Endothelial cell of umbilical vein (primary cell): Measurements from ENCODE around the gene HSH2D. TPM values are rescaled to one million over a fixed set of nuclear protein-coding genes. Genes with fewer than 3 reads are reported as not detected.

Experiments
- BruUV-seq: library from RNA; stranded (reverse); fragments of 400-500 nt; replicated peaks from 2 replicates; lab custom pipeline; 2021; lab: Mats Ljungman, UMichigan
- CTCF ChIA-PET: fragments of 300-600, 350-600 bp; sonication (Branson Sonifier 250); formaldehyde crosslinking; loops from one replicate; lab custom pipeline; 2021; ENCODE audit warnings: antibody characterized with exemption, inconsistent platforms; lab: Charles Lee
- POLR2A ChIA-PET: fragments of 300-600, 350-600 bp; sonication (Branson Sonifier 250); formaldehyde crosslinking; loops from one replicate; lab custom pipeline; 2021; ENCODE audit warnings: antibody characterized with exemption, inconsistent platforms; lab: Charles Lee
- DNase-seq: peaks from one replicate; pipeline ENCODE4 v3.0.0-alpha.2; 2011; ENCODE audit warnings: low read depth, low spot score
- FAIRE-seq: peaks from 2 replicates; lab custom pipeline; 2011; peaks lifted over from hg19 to GRCh38; lab: Jason Lieb, UNC
- H2AFZ ChIP-seq: 2 replicates; pipeline ENCODE4 v1.6.0; 2012; ENCODE audit warnings: low read depth, low read length, control low read depth, inconsistent platforms
- H3K27ac ChIP-seq: 2 replicates; pipeline ENCODE4 v1.5.1; 2011; ENCODE audit warnings: low read depth, mild to moderate bottlenecking, control low read depth, low read length, moderate library complexity; ENCODE audit not compliant: insufficient read depth
- H3K27me3 ChIP-seq, 2 experiments: 2 replicates each; pipeline versions ENCODE4 v1.6.0 to v1.6.1; 2011; ENCODE audit warnings: low read length in 2 of 2, mixed read lengths in 1 of 2; ENCODE audit not compliant: control insufficient read depth in 2 of 2, insufficient read depth in 2 of 2
- H3K36me3 ChIP-seq, 2 experiments: 2 replicates in 1 of 2; 3 replicates in 1 of 2; pipeline ENCODE4 v1.5.1; 2011; ENCODE audit warnings: low read length in 2 of 2, mild to moderate bottlenecking in 1 of 2, moderate library complexity in 1 of 2; ENCODE audit not compliant: control insufficient read depth in 2 of 2, insufficient read depth in 2 of 2; ENCODE audit errors: extremely low read depth in 1 of 2
- H3K4me1 ChIP-seq: 3 replicates; pipeline ENCODE4 v1.5.1; 2011; ENCODE audit warnings: mild to moderate bottlenecking, low read length; ENCODE audit not compliant: control insufficient read depth, insufficient read depth; ENCODE audit errors: extremely low read depth
- H3K4me2 ChIP-seq: 2 replicates; pipeline ENCODE4 v1.6.1; 2011; ENCODE audit warnings: low read length, control low read depth, mixed read lengths; ENCODE audit not compliant: insufficient read depth
- H3K4me3 ChIP-seq, 3 experiments: fragments of 200-600 bp in 1 of 3; sonication (generic), shearing (Covaris generic) in 1 of 3; replicated peaks in 1 of 3; 2 replicates each; pipeline ENCODE4 v1.5.1; 2011 to 2016; ENCODE audit warnings: control low read depth in 3 of 3, low read length in 3 of 3, mild to moderate bottlenecking in 2 of 3, inconsistent platforms in 1 of 3, low read depth in 1 of 3, moderate library complexity in 1 of 3; ENCODE audit not compliant: insufficient read depth in 1 of 3
- H3K79me2 ChIP-seq: 2 replicates; pipeline ENCODE4 v1.6.0; 2012; ENCODE audit warnings: low read length, inconsistent platforms; ENCODE audit not compliant: control insufficient read depth, insufficient read depth
- H3K9ac ChIP-seq: replicated peaks from 2 replicates; pipeline ENCODE3; 2011; ENCODE audit warnings: low read length, control low read depth; ENCODE audit not compliant: insufficient read depth; ENCODE audit errors: extremely low read depth
- H3K9me1 ChIP-seq: replicated peaks from 3 replicates; pipeline ENCODE4 v1.6.0; 2011; ENCODE audit warnings: mild to moderate bottlenecking, low read length; ENCODE audit not compliant: control insufficient read depth, insufficient read depth; ENCODE audit errors: extremely low read depth
- H3K9me3 ChIP-seq: replicated peaks from 2 replicates; pipeline ENCODE4 v1.5.1; 2012; ENCODE audit warnings: low read length, inconsistent platforms; ENCODE audit not compliant: control insufficient read depth, insufficient read depth
- H4K20me1 ChIP-seq: replicated peaks from 2 replicates; pipeline ENCODE3; 2011; ENCODE audit warnings: mild to moderate bottlenecking, low read length; ENCODE audit not compliant: control insufficient read depth, insufficient read depth; ENCODE audit errors: extremely low read depth
- CTCF ChIP-seq, 2 donors: IDR thresholded peaks; 1 replicate in 1 of 2; 2 replicates in 1 of 2; pipeline ENCODE4 v1.5.1; 2011; ENCODE audit warnings: low read length in 2 of 2, mild to moderate bottlenecking in 2 of 2, moderate library complexity in 2 of 2, control low read depth in 1 of 2, inconsistent platforms in 1 of 2, low read depth in 1 of 2; ENCODE audit not compliant: insufficient read depth in 1 of 2; ENCODE audit errors: extremely low read depth in 1 of 2
- EZH2 ChIP-seq: IDR thresholded peaks from 2 replicates; pipeline ENCODE4 v1.6.1; 2012; ENCODE audit warnings: borderline replicate concordance, low read depth, mild to moderate bottlenecking, moderate library complexity, low read length, inconsistent platforms; ENCODE audit not compliant: severe bottlenecking
- FOS ChIP-seq: IDR thresholded peaks from 2 replicates; pipeline ENCODE4 v1.6.1; 2011; ENCODE audit warnings: mild to moderate bottlenecking, low read length, moderate library complexity, borderline replicate concordance; ENCODE audit not compliant: insufficient read depth
- GATA2 ChIP-seq: IDR thresholded peaks from 2 replicates; pipeline ENCODE4 v1.7.0; 2011; ENCODE audit warnings: low read depth, mild to moderate bottlenecking, moderate library complexity, mixed read lengths, low read length; ENCODE audit not compliant: insufficient read length, insufficient read depth
- JUN ChIP-seq: IDR thresholded peaks from 2 replicates; pipeline ENCODE4 v1.6.1; 2011; ENCODE audit warnings: borderline replicate concordance, low read depth; ENCODE audit not compliant: insufficient read length, insufficient read depth
- MAX ChIP-seq: IDR thresholded peaks from 2 replicates; pipeline ENCODE4 v1.6.1; 2011; ENCODE audit not compliant: insufficient read depth, insufficient read length
- MYC ChIP-seq: IDR thresholded peaks from one replicate; pipeline ENCODE4 v1.6.1; 2011; ENCODE audit warnings: mild to moderate bottlenecking, low read depth, low read length
- POLR2A ChIP-seq: IDR thresholded peaks from 2 replicates; pipeline ENCODE4 v1.6.1; 2012; ENCODE audit warnings: low read depth, mild to moderate bottlenecking, control low read depth, low read length
- POLR2AphosphoS5 ChIP-seq: IDR thresholded peaks from 2 replicates; pipeline ENCODE4 v1.6.1; 2012; ENCODE audit warnings: low read depth, mild to moderate bottlenecking, control low read depth, low read length, moderate library complexity; ENCODE audit not compliant: insufficient read depth
- dilution Hi-C: fragments of 300-500 bp; cut with MboI; formaldehyde crosslinking; loops from one replicate; pipeline ENCODE4 v1.15.0; 2019; ENCODE audit warnings: low sequenced_read_pairs; ENCODE audit not compliant: extremely low pct_ligation_motif_present
- intact Hi-C: fragments of 100-400 bp; cut with micrococcal nuclease; formaldehyde crosslinking; loops from one replicate; pipeline ENCODE4 v1.10.0; 2022
- polyA plus RNA-seq, 4 experiments: library from polyadenylated mRNA; depleted of rRNA in 3 of 4; stranded (reverse) in 3 of 4; unstranded in 1 of 4; fragments of >200 nt; gene quantifications; 2 replicates each; pipeline versions ENCODE4 v1.2.1 to v1.2.3, GENCODE V29; 2011 to 2012; ENCODE audit warnings: missing spikeins in 1 of 4
- total RNA-seq: library from RNA; stranded (reverse); gene quantifications from 2 replicates; pipeline ENCODE4 v1.2.3, GENCODE V29; 2021

The HSH2D gene
- total and polyA plus RNA-seq, 2 donors (not counting 3 experiments of a cell fraction or from before 2014, with no cell fraction given): not detected

GRCh38 chr19:16157601-16158000 is 14.1 kb downstream of the HSH2D start:
- Histone ChIP-seq H3K79me2 (no peaks in the 10 kb centered on the region), H3K4me2 (no peak overlapping the region), H3K9ac (no peak overlapping the region), H3K9me1 (no peaks in the 10 kb centered on the region), H4K20me1 (no peaks in the 10 kb centered on the region), H3K27ac (no peak overlapping the region), H3K4me1 (peaks cover 11% of the 10 kb centered on the region), H3K36me3 (no peaks in the 10 kb centered on the region), H2AFZ (no peak overlapping the region), H3K9me3 (no peaks in the 10 kb centered on the region), H3K4me3 (no peak overlapping the region), H3K27me3 (no peaks in the 10 kb centered on the region)
- dilution Hi-C loops (no loop called here), intact Hi-C loops (no loop called here)
- no TSS peak for BruUV-seq
- DNase-seq: no peak
- CTCF ChIA-PET: no interaction called here
- FAIRE-seq: no peak
- POLR2A ChIA-PET: no interaction called here
- TF ChIP-seq POLR2A (no peak), MYC (no peak), MAX (no peak), FOS (no peak), GATA2 (no peak), POLR2AphosphoS5 (no peak), JUN (no peak), CTCF (IDR thresholded peaks at IDR 0.05; ENCODE audit: extremely low read depth in 1 of 2, insufficient read depth in 1 of 2, low read depth in 1 of 2, low read length in 2 of 2) (no peak), EZH2 (no peak)
